ENCODE results near the gene VAMP3.
"Not testable (repeated sequence)": the region's sequence is repeated elsewhere in the genome, so short reads cannot be mapped to it uniquely, and the experiment has no call there.

VAMP3 gene

GRCh38 chr1:7780976-7781375, 9.9 kb downstream of the VAMP3 start:
- Mint-ChIP-seq H3K27ac (no peak overlapping the region), H3K4me3 (no peak overlapping the region), H3K27me3 (no peaks in the 10 kb centered on the region), H3K4me1 (peaks cover 11 to 20% of the 10 kb centered on the region in 2 donors), H3K36me3 (peaks cover 13 to 29% of the 10 kb centered on the region in 2 donors), H3K9me3 (no peaks in the 10 kb centered on the region)
- no peak for ATAC-seq (replicated peaks)
- DNase-seq, result no peak

GRCh38 chr1:7781501-7781900, 10.4 kb downstream of the VAMP3 start:
- Mint-ChIP-seq H3K27me3 (no peaks in the 10 kb centered on the region), H3K27ac (no peak overlapping the region), H3K4me1 (peaks cover 12 to 22% of the 10 kb centered on the region in 2 donors), H3K36me3 (peaks cover 11 to 26% of the 10 kb centered on the region in 2 donors), H3K4me3 (no peak overlapping the region), H3K9me3 (no peaks in the 10 kb centered on the region)
- DNase-seq, result no peak
- no peak for ATAC-seq (replicated peaks)

DNA sequence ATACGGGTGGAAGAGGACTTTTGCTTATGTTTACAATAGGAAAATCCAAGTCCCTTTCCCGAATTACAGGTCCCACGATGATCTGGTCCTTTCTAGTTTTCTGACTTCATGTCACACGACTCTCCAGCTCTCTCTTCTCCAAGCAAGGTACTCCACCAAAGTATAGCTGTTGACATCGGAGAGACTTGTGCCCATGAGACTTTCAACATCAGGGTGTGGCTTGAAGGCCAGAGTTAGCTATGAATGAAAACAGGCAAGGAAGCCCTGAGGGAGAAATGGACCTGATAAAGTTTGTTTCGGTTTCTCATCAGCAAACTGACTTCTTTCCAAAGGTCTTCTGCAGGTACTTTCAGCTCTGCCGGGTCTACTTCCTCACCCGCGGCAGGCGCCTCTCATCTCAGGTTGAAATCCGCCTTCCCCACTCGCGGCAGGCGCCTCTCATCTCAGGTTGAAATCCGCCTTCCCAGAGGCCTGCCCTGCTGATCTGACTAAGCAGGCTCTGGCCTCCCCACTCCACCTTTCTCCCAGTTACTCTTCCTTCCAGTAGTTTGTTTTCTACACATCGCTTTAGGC, 10.9 kb downstream of the VAMP3 start:
- Mint-ChIP-seq H3K9me3 (no peaks in the 10 kb centered on the region), H3K27me3 (no peaks in the 10 kb centered on the region), H3K4me1 (peaks cover 15 to 26% of the 10 kb centered on the region in 2 donors), H3K36me3 (peaks cover 7 to 21% of the 10 kb centered on the region in 2 donors), H3K27ac (no peak overlapping the region), H3K4me3 (peak overlapping the region; percentile 74 to 82)
- no peak for ATAC-seq (replicated peaks)
- no peak for DNase-seq

DNA sequence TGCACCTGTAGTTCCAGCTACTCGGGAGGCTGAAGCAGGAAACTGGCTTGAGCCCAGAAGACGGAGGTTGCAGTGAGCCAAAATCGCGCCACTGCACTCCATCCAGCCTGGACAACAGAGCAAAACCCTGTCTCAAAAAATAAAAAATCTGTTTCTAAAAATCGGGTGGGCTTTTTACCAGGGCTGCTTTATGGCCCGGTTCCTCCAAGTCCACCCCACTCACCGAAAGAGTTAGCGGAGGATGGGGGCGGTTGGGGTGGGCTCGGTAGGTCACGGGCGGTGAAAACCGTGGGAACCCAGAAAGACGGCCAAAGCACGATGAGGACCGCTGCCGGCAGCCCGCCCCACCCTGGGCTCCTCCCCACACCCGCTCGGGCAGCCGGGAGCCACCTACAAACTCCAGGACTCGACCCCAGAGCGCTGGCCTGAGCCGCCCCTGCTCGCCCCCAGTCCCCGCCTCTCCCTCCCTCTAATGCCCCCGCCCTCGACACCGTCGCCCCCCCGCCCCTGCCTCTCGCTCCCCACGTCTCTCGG, 12.1 kb downstream of the VAMP3 start:
- peak; percentile 33 to 35 for ATAC-seq (replicated peaks)
- H3K27ac Mint-ChIP-seq, result no peak overlapping the region

GRCh38 chr1:7783826-7784491, 12.9 kb downstream of the VAMP3 start, which contains the start of gene PER3:
TSS of gene PER3 (plus strand) at chr1:7784291. CDS start at chr1:7784878, 587 bp downstream.
- Mint-ChIP-seq H3K9me3 (no peaks in the 10 kb centered on the region), H3K36me3 (peaks cover 7 to 20% of the 10 kb centered on the region in 2 donors), H3K27ac (no peak within 1 kb of the TSS), H3K4me1 (peaks cover 15 to 26% of the 10 kb centered on the region in 2 donors), H3K4me3 (peak within 1 kb of the TSS; percentile 74 to 82), H3K27me3 (no peaks in the 10 kb centered on the region)
- DNase-seq (peak; percentile 88), ATAC-seq (replicated peaks) (peak; percentile 96)

More for the DNA sequence above, 12.1 kb downstream of the VAMP3 start:
- peaks cover 7 to 20% of the 10 kb centered on the region in 2 donors for H3K36me3 Mint-ChIP-seq
- no peaks in the 10 kb centered on the region for H3K9me3 Mint-ChIP-seq
- peak overlapping the region; percentile 74 to 82 for H3K4me3 Mint-ChIP-seq
- H3K4me1 Mint-ChIP-seq, result peaks cover 15 to 26% of the 10 kb centered on the region in 2 donors
- no peaks in the 10 kb centered on the region for H3K27me3 Mint-ChIP-seq
- peak; percentile 22 for DNase-seq

- Mint-ChIP-seq H3K27me3 (peaks cover 0 to 6% of the 10 kb centered on the region in 2 donors), H3K4me1 (peaks cover 15 to 26% of the 10 kb centered on the region in 2 donors), H3K27ac (no peak overlapping the region), H3K4me3 (no peak overlapping the region), H3K36me3 (peaks cover 8 to 21% of the 10 kb centered on the region in 2 donors), H3K9me3 (peaks cover 2 to 4% of the 10 kb centered on the region in 2 donors)
- no peak for DNase-seq
- no peak for ATAC-seq (replicated peaks)
These were observed 13.5 kb downstream of the VAMP3 start for GRCh38 chr1:7784492-7785071.

DNA sequence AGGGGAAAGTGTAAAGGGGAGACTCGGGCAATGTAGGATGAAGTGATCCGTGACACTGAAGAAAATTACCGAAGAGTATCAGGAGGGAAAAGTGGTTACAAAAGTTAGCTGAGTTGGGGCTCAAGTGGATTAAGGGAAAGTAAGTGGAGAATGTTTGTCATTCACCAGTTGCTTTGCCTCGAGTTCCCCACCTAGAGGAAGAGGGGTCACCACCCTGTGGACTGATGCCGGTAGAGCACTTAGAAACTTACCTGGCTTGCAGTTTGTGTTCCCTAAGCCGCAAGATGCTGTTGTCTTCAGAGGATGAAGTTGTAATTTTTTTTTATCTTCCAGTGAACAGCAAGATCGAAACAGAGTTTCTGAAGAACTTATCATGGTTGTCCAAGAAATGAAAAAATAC, 14.0 kb downstream of the VAMP3 start:
- Mint-ChIP-seq H3K4me3 (peak overlapping the region in 1 of 2 donors; percentile 5), H3K27me3 (peaks cover 0 to 8% of the 10 kb centered on the region in 2 donors), H3K36me3 (peaks cover 13 to 25% of the 10 kb centered on the region in 2 donors), H3K9me3 (peaks cover 6 to 8% of the 10 kb centered on the region in 2 donors), H3K27ac (no peak overlapping the region), H3K4me1 (peaks cover 15 to 26% of the 10 kb centered on the region in 2 donors)
- ATAC-seq (replicated peaks), result no peak
- no peak for DNase-seq

GRCh38 chr1:7786795-7787194, 15.7 kb downstream of the VAMP3 start:
- ATAC-seq (replicated peaks) (no peak), DNase-seq (no peak)
- Mint-ChIP-seq H3K4me1 (peaks cover 10 to 19% of the 10 kb centered on the region in 2 donors), H3K36me3 (peaks cover 19 to 29% of the 10 kb centered on the region in 2 donors), H3K27me3 (peaks cover 0 to 8% of the 10 kb centered on the region in 2 donors), H3K4me3 (no peak overlapping the region), H3K9me3 (peaks cover 12 to 15% of the 10 kb centered on the region in 2 donors), H3K27ac (no peak overlapping the region)

GRCh38 chr1:7789828-7790227, 18.7 kb downstream of the VAMP3 start:
- peaks cover 15 to 17% of the 10 kb centered on the region in 2 donors for H3K9me3 Mint-ChIP-seq

GRCh38 chr1:7791027-7791426, 19.9 kb downstream of the VAMP3 start:
- Mint-ChIP-seq H3K27me3 (peaks cover 6 to 19% of the 10 kb centered on the region in 2 donors), H3K9me3 (peaks cover 15 to 17% of the 10 kb centered on the region in 2 donors)

More at GRCh38 chr1:7789828-7790227, 18.7 kb downstream of the VAMP3 start:
- Mint-ChIP-seq H3K4me1 (peaks cover 3 to 6% of the 10 kb centered on the region in 2 donors), H3K27ac (no peak overlapping the region), H3K27me3 (peaks cover 0 to 8% of the 10 kb centered on the region in 2 donors), H3K4me3 (no peak overlapping the region), H3K36me3 (peaks cover 16 to 26% of the 10 kb centered on the region in 2 donors)
- DNase-seq (no peak), ATAC-seq (replicated peaks) (no peak)

DNA sequence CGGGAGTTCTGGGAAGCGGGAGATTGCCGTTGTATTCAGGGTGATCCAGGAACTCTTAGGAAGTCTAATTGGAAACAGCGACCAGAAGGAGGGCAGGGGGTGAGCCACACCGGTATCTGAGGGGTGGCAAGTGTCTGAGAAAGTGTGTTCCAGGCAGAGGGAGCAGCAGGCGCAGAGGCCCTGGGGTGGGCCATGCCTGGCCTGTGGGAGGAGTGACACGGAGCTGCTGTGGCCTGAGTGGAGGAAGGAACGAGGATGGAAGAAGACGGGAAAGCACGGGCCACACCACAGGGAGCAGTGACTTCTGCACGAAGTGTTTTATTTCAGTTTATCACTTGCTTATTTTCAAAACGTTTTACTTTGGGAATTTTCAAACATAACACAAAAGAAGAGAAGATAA, 24.3 kb downstream of the VAMP3 start:
- Mint-ChIP-seq H3K27ac (peak overlapping the region; percentile 16), H3K36me3 (peaks cover 8 to 18% of the 10 kb centered on the region in 2 donors), H3K4me1 (peaks cover 0 to 4% of the 10 kb centered on the region in 2 donors), H3K4me3 (no peak overlapping the region), H3K9me3 (peaks cover 8% of the 10 kb centered on the region in 2 donors), H3K27me3 (peaks cover 9 to 17% of the 10 kb centered on the region in 2 donors)
- DNase-seq (no peak), ATAC-seq (replicated peaks) (no peak)

More at GRCh38 chr1:7791027-7791426, 19.9 kb downstream of the VAMP3 start:
- DNase-seq; H3K27ac Mint-ChIP-seq; ATAC-seq (replicated peaks); H3K4me3 Mint-ChIP-seq: not testable (repeated sequence)
- Mint-ChIP-seq H3K4me1 (peaks cover 3 to 10% of the 10 kb centered on the region in 2 donors), H3K36me3 (peaks cover 16 to 33% of the 10 kb centered on the region in 2 donors)

- ATAC-seq (replicated peaks), result no peak
These were observed 34.4 kb downstream of the VAMP3 start for GRCh38 chr1:7805460-7805859.

DNA sequence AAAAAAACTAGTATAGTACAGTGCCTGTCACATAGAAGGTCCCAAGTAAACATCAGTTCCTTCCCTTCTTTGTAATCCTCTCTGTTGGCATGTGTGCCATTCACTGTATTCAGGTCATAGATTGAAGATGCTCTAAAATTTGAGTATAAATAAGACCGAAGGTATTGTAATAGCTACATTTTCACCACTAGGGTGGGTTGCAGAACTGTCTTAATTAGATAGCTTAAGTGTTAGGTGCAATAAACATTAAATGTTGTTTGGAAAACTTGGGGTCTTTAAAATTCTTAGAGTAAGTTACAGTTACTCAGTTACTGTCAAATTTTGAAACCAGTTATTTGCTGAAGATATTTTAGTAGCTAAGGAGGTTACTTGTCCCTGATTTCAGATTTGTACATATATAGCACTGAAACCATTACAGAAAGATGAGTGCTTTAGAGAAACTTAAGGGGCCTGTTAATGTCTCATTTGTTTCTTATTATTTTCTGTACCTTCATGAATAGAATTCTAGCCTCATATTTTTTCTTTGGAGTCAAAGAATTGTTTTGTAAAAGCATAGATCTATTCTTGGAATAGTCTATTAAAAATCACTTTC, 37.3 kb downstream of the VAMP3 start:
- no peak overlapping the region for H3K27ac Mint-ChIP-seq
- H3K27me3 Mint-ChIP-seq, result no peaks in the 10 kb centered on the region
- H3K4me1 Mint-ChIP-seq, result no peaks in the 10 kb centered on the region
- peaks cover 7 to 13% of the 10 kb centered on the region in 2 donors for H3K36me3 Mint-ChIP-seq
- H3K4me3 Mint-ChIP-seq, result no peak overlapping the region
- ATAC-seq (replicated peaks) (peak in 1 of 2 donors; percentile 62), DNase-seq (no peak)
- peaks cover 4 to 6% of the 10 kb centered on the region in 2 donors for H3K9me3 Mint-ChIP-seq

More at GRCh38 chr1:7805460-7805859, 34.4 kb downstream of the VAMP3 start:
- peaks cover 2 to 7% of the 10 kb centered on the region in 2 donors for H3K36me3 Mint-ChIP-seq
- no peak overlapping the region for H3K27ac Mint-ChIP-seq
- H3K9me3 Mint-ChIP-seq, result no peaks in the 10 kb centered on the region
- no peak for DNase-seq
- no peak overlapping the region for H3K4me3 Mint-ChIP-seq
- H3K27me3 Mint-ChIP-seq, result no peaks in the 10 kb centered on the region
- no peaks in the 10 kb centered on the region for H3K4me1 Mint-ChIP-seq

DNA sequence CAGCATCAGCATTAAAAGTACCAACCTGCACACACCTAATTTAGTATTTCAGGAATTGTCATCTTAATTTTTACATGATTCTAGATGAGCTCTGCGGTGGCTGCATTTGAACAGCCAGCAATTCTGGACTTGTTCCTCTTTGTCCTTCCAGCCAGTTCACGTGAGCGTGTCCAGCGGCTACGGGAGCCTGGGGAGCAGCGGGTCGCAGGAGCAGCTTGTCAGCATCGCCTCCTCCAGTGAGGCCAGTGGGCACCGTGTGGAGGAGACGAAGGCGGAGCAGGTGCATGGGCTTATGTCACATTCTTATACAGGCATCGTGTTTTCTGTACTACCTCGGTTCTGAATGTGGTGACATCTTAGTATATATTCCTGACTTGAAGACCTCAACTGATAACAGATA, 38.6 kb downstream of the VAMP3 start:
- DNase-seq (no peak), ATAC-seq (replicated peaks) (no peak)
- no peak overlapping the region for H3K27ac Mint-ChIP-seq
- H3K36me3 Mint-ChIP-seq, result peaks cover 17 to 22% of the 10 kb centered on the region in 2 donors
- no peaks in the 10 kb centered on the region for H3K4me1 Mint-ChIP-seq
- H3K27me3 Mint-ChIP-seq, result peaks cover 0 to 6% of the 10 kb centered on the region in 2 donors
- peaks cover 14 to 15% of the 10 kb centered on the region in 2 donors for H3K9me3 Mint-ChIP-seq
- no peak overlapping the region for H3K4me3 Mint-ChIP-seq
